HG03045 (cell line): ENCODE measurements around the gene TMEM134.

Experiments
- ATAC-seq: cut with Tn5 transposase; IDR thresholded peaks from one replicate; pipeline ENCODE4 v1.9.1; 2021; ENCODE audit warnings: mild to moderate bottlenecking, moderate library complexity; ENCODE audit not compliant: unreplicated experiment

TMEM134 gene

GRCh38 chr11:67500831-67501715 lies 32.0 kb upstream of the TMEM134 start:
- no peak for ATAC-seq

DNA sequence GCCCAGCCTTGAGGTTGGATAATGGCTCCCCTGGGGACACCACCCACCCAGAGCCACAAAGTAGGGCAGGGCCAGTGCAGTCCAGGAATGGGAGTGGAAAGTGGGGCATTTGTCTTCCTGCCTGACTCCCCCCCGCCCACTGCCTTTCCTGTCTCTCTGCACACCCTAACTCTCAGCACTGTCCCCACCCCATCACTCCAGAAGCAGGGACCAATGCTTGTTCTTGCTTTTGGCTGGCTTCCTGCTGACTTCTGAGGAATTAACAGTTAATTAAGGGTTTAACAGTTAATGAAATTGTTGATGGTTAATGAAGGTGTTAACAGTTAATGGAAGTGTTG lies 31.4 kb upstream of the TMEM134 start:
- ATAC-seq = no peak

GRCh38 chr11:67499808-67500483 lies 30.9 kb upstream of the TMEM134 start:
- ATAC-seq = no peak

DNA sequence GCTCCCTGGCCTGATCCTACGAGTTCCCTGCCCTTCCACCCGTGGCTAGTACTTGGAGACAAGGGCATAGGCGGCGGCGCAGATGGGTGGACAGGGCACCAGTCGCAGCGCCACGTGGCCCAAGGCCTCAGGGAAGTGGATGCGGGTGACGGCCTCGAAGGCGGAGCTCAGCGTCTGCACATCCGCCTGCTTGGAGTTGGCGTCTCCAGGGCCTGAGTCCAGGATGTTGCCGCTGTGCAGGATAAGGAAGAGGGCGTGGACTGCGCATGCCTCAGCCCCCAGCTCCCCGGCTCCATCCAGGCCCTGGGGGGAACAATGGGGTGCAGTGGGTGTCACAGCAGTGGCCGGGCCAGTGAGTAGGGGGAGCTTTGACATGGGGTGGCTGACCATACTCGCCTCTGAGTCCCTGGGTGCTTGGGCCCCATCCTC lies 29.5 kb upstream of the TMEM134 start:
- ATAC-seq = no peak

DNA sequence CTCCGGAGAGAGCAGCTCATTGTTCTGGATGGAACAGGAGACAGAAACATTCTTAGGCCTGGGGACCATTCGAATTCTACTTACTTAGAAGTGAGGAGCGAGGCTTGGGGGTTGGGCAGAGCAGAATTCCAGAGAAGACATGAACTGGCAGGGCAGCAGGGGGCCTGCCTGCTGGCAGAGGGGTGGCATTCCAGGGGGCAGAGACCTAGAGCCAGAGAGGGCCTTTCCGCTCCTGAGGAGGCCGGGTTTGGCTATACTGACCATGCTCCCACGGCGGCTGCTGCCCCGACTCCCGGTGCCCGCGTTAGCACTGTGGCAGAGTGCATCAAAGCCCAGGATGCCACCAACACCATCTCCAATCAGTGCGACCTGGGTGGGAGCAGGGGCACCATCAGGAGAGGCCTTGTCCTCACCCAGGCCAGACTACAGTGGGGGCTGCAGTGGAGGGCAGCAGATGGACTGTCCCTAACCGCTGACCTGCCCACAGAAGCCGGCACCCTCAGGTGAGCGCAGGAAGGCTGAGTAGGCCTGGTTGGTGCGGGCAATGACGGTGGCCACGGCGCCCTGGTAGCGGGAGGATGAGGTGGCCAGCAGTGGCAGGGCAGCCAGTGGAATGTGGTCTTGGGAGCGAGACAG lies 28.7 kb upstream of the TMEM134 start:
- no peak for ATAC-seq

DNA sequence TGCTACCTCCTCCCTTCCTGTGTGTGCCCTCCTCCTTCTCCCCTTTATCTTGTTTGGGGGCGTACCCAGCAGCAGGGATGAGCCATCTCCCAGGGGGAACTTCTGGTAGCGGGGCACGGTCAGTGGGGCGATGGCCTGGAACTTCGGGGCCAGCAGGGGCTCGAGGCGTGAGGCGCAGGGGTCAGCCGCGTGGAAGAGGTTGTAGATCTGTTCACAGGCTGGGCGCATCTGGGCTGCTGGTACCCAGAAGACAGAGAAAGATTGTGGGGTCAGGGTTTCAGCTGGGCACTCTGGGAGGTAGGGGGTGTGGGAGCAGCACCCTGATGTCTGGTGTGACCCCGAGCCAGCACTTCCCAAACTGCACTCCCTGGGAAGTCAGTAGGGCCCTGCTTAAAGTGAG lies 27.1 kb upstream of the TMEM134 start:
- ATAC-seq = no peak

DNA sequence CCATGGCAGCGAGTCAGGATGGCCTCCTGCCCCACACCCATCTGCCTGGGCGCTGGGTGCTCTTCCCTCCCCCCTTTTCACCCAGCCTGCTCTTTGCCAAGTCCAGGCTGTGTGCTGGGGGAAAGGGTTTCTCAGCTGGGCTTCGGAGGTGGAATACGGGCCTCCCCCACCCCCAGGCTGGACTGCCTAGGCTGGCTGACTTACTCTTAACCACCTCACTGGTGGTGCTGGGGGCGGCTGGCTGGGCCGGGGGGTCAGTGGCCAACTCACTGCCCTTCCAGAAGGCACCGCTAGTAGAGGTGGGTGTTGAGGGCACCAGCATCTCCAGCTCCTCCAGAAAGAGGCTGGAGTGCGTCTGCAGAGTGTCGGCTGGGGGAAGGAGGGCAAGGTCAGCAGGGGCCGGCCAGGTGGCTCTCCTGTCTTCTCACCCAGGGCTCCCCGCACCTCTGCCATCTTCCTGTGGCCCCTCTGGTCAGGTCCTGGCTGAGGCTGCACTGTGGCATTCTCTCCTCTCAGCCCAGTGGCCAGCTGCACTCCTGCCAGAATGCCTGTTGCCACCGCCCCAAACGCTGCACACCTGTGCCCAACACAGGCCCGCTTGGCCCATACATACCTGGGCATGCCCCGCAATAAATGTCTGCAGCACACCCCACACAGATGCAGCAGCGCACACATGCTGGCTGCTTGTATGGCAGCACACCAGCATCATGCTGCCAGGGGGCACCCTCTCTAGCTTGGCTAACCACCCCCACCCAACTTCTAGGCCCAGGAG lies 26.4 kb upstream of the TMEM134 start:
- no peak for ATAC-seq

- ATAC-seq = no peak
Measured at GRCh38 chr11:67494371-67495233, 25.6 kb upstream of the TMEM134 start.

- no peak for ATAC-seq
Measured at GRCh38 chr11:67493548-67494370, 24.7 kb upstream of the TMEM134 start.

DNA sequence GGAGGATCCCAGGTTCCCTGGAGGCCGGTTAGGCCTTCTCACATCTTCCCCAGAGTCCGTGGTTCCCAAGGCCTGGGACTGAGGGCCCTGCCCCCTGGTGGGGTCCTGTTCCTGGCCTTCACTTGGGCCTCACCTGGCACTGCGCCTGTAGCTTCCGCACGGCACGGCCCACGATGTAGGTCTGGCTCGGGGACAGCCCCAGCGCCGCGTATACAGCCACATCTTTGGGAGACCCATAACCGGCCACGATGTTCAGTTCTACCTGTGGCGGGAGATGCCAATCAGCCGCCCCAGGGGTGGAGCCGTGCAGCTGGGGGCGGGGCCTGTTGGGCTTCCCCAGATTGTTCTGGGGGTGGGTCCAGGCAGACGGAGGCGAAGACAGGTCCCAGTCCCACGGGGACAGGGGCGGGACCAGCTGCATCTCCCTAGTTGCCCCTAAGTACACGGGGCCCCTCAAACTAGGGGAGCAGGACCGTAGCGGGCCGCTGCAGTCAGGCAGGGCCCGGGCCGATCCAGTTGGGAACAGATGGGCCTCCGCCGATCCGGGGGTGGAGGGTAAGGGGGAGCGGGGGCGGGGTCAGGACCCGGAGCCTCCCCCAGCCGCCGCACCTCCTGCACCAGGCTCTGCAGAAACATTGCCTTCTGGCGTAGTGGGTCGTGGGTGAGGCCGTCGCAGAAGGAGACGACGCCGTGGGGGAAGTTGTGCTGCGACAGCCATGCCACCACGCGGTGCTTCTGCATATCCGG lies 23.9 kb upstream of the TMEM134 start:
- no peak for ATAC-seq

DNA sequence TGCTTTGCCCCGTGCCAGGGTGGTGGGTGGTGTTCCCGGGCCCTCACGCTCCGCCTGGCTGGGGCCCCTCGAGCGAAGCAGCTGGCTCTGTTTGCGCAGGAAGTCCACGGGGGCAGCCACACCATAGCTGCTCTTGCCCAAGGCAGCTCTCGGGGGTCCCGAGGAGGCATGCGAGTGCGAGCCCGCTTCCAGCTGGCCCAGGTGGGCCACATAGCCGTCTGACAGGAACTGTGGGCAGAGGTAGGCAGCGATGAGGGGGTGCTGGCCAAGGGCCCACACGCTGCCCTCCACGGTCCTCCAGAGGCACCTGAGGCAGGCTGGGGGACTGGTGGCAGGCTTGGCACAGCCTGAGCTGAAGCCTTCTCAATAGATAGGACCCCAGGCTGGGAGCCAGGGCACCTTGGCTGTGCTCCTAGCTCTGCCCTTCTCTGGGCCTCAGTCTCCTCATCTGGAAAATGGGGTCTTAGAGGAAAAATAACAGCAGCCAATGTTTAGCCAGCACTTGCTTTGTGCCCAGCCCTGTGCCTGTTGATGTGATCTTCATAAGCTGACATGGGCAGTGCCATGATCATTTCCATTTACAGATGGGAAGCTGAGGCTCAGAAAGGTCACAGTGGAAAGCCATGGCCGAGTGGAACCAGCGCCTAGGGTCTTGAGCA lies 23.1 kb upstream of the TMEM134 start:
- ATAC-seq = no peak

DNA sequence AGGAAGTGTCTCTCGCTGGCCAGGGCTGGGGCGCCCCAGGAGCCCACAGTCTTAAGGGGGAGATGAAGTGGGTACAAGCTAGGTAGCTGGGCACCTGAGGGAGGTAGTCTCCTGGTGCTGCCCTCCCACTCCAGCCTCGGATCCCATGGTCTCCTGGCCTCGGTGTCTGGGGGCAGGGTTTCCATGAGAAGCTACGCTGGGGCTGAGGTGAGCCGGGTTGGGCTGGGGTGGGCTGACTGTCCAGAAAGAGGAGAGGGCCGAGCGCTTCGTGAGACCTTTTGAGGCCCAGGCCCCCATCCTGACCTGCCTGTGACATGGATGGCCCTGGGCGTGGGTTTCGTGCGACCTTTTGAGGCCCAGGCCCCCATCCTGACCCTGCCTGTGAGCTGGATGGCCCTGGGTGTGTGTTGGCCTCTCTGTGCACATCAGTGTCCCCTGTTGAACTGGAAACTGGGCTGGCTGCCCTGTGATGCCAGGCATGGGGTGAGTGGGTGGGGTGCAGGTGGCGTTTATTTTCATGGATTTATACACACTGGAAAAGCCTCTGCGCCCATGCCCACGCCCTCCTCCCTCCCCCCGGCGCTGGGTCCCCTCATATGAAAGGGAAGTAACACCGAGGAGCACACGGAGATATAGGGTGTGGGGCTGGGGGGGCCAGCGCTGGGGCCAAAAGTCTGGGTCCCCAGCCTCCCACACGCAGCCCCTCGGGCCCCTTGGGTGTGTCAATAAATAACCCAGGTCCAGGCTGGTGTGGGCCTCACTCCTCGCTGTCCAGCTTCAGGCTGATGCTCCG lies 22.4 kb upstream of the TMEM134 start:
- ATAC-seq = no peak

DNA sequence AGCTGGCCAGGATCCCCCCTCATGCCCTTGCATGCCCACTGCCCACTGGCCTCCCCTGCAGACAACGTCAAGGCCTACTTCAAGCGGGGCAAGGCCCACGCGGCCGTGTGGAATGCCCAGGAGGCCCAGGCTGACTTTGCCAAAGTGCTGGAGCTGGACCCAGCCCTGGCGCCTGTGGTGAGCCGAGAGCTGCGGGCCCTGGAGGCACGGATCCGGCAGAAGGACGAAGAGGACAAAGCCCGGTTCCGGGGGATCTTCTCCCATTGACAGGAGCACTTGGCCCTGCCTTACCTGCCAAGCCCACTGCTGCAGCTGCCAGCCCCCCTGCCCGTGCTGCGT lies 21.6 kb upstream of the TMEM134 start:
- ATAC-seq = no peak

- ATAC-seq = no peak
Measured at GRCh38 chr11:67489885-67490726, 21.1 kb upstream of the TMEM134 start.

DNA sequence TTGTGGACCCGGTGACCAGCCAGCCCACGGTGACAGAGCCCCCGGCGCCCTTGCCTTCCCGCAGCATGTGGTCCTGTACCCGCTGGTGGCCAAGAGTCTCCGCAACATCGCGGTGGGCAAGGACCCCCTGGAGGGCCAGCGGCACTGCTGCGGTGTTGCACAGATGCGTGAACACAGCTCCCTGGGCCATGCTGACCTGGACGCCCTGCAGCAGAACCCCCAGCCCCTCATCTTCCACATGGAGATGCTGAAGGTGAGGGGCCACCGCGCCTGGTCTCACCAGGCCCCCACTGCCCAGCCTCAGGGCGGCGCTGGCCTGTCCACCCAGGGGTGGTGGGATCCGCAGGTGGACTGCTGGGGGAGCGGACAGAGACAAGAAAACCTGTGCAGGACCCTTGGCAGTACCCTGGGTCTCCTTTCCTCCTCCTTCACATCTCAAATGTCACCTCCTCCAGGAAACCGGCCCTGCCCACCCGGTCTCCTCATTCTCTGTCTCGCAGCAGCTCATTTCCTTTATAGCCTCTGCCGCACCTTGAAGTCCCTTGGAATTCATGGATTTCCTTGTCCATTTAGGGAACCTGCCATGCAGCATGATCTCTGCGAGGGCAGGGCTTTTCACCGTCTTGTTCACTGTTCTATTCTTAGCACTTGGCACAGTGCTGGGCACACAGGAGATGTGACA lies 20.3 kb upstream of the TMEM134 start:
- ATAC-seq = no peak
